GM18909 (cell line): ENCODE results near the gene KIF9.
"Not testable (repeated sequence)": the region's sequence is repeated elsewhere in the genome, so short reads cannot be mapped to it uniquely, and the experiment has no call there.

Source experiments
- ATAC-seq: cut with Tn5 transposase; IDR thresholded peaks from one replicate; pipeline ENCODE4 v1.9.1; 2021; ENCODE audit warnings: mild to moderate bottlenecking; ENCODE audit not compliant: unreplicated experiment, poor library complexity

KIF9 gene

DNA sequence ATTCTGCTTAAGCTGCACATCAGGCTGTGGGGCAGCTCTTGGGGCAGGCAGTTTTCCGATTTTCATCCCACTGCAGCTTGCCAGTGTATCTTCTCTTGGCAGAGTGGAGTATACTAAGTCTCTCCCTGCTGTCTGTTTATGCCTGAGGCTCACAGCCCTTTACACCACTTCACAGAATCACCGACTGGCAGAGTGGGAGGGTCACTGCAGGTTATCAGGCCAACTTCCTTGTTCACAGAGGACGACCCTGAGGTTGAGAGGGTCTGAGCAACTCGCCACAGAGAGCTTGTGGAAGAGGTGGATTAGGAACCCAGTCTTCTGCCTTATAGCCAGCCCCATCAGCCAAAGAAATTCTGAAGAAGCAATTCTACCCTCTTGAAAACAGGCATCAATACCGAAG lies 30.9 kb downstream of the KIF9 start:
- ATAC-seq = no peak

DNA sequence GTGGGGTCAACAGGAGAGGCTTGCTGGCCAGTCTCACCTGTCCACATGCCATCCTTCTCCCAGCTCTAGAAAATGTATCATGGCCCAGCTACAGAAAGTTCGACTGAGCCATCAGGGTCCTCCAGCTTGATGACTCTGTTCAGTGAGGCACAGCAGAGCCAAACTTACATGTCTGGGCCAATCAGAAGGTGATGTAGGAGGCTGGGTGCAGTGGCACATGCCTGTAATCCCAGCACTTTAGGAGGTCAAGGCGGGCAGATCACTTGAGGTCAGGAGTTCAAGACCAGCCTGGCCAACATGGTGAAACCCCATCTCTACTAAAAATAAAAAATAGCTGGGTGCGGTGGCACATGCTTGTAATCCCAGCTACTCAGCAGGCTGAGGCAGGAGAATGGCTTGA lies 31.5 kb downstream of the KIF9 start:
- not testable (repeated sequence) for ATAC-seq

DNA sequence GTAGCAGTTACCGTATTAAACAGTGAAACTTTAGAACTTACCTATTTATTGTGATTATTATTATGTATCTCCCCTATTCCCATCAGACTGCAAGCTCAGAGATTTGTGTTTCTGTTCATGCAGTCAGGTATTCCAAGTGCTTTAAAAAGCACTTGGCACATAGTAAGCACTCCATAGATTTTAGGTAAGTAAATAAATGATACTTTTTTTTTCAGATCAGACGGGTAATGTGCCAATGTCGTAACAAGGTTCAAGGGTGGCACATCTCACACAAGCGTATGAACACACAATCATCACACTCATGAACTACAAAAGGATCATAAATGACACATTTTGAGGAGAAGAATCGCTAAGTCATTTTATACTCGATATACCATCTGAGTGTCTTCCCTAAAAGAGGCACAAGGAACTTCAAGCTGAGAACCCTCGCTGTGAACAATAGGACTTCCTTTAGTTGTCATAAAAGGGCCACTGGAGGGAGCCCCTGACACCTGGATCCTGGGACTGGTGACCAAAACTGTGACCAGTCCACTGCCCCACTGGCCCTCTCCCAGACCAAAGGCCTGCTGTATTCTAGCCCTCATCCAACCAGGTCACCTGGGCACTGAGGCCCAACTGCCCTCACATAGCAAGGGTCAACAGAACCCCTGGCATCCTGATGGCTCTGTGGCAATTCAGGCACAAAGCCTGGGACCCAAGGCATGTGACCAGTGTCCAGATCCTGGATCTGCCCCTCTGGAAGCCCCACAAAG lies 32.1 kb downstream of the KIF9 start:
- ATAC-seq = no peak

DNA sequence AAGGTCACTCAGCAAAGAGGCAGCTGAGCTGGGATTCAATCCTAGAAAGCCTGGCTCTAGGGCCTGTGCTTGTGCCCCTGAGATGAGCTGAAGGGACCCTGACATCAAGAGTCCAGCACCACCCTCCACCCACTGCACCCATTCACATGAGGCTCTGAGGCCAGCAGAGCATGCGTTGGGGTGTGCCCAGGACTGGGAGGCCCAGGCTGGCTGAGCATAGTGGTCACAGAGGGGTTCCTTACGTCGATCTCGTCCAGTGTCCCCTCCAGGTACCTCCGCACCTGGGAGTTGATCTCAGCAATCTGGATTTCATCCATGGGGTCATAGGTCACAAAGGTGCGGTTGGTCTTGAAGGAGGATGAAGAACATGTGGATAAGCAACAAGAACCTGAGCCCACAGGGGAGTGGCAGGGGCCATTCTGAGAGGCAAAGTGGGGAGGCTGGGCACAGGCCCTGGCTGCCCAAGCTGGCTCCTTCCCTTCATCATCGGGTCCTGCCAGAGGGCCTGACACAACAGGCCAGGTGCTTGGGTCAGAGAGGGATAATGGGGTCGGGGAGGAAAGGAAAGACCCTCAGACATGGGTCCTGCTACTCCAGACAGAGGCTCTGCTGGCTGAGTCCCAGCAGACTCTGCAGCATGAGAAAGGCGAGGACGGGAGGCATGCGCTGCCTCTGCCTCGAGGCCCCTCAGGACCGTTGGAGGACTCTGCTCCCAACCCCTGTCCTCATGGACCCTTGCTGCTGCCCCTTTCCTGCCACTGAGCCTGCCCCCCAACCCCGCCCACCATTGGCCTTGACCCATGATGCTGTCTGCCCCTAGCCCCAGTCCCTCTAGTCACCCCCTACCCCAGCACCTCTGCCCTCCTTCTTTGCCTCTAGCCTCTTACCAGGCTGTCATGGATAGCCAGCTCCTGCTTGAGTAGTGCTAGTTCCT lies 35.2 kb downstream of the KIF9 start:
- ATAC-seq = no peak

DNA sequence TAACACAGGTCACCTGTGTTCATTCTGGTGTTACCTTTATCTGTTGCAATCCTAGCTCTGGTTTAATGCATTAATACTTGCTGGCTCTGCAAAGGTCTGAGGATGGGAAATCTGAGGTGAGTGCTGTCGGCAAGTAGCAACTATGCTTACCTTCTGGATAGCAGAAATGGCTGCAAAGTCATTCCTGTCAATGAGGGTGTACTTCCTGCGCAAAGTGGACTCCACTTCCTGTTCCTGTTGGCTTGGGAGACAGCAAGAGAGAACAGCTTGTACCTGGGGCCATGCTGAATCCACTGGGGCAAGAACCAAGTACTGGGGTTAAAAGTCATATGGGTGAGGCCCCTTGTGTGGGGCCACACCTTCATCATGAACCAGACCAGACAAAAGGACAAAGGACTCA lies 37.3 kb downstream of the KIF9 start:
- no peak for ATAC-seq

DNA sequence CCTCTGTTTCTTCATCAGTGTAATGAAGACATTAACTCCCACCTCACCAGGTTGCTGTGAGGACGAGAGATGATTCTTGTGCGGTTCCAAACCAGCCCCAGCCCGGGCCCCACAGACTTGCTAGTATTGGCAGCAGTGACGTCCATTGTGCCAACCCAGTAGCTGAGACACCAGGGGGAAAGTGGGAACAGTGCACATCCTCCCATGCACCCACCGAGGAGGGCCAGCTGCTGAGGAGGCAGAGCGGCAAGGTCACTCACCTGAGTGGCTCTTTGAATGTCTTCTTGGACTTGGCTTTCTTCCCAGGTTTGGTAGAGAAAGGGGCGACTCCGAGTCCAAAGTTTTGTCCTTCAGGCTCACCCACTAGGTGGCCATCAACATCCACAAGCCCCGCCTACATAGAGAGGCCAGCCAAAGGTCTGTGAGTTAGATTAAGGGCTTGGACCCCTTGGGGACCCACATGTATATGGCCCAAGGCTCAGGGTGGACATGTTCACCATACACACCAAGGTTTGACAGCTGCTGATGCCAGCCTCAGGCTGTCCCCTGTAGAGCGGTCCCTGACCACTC lies 38.0 kb downstream of the KIF9 start:
- no peak for ATAC-seq

DNA sequence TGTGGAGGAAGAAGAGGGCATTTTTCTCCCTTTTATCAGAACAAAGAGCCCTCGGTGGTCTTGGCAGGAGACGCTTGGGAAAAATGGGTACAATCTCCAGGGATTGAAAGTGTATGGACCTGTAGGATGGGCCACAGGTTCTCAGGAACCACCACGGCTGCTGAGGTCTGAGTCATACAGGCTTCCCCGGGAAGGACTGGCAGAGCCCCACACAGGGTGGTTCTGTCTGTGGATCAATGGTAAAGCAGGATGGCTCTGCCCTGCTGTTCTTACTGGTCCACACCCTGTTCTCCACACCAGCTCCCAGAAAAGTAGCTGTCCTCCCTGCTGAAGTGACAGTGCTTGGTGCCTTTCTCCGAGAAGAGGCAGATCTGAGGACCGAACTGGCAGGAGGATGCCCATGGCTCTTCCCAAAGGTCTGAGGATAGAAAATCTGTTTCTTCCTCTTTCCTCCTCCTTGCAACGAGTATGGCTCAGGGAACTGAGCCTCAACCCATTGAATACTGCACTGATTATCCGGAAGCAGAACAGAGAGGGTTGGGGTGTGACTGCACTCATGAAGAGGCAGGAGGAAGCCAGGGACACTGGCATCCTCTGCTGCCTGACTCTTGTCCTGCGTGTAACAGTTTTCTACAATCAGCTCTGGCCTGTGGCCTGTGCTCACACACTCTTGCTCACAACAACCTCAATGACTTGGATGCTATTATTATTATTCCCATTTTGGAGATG lies 39.0 kb downstream of the KIF9 start:
- ATAC-seq = no peak

DNA sequence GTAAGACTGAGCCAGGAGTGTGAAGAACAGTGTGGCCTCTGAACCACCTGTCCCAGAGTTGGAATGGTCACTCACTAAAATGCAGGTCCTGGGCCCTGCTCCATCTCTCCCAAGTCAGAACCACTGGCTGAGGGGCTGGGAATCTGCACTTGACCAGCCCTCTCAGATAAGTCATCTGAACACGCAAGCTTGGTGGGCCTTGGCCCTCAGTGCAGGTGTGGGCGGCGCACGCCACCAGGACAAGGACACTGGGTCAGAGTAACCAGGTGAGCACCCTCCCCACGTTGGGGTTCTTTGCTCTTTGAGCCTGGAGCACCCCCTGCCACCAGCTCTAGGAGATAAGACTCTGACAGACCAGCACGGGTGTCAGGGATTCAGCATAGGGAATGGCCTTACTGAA lies 42.7 kb downstream of the KIF9 start:
- ATAC-seq = no peak

DNA sequence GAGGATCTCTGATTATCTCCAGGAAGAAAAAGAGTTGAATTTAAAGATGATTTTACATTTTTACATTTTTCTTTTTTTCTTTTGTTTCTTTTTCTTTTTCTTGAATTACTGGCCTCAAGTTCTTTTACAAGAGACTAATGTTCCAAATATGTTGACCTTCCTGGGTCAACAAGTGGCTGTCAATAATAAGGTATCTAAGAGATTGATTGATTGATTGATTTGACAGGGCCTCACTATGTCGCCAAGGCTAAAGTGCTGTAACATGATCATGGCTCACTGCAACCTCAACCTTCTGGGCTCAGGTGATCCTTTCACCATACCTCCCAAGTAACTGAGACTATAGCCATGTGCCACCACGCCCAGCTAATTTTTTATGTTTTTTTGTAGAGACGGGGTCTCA lies 44.6 kb downstream of the KIF9 start:
- no peak for ATAC-seq

DNA sequence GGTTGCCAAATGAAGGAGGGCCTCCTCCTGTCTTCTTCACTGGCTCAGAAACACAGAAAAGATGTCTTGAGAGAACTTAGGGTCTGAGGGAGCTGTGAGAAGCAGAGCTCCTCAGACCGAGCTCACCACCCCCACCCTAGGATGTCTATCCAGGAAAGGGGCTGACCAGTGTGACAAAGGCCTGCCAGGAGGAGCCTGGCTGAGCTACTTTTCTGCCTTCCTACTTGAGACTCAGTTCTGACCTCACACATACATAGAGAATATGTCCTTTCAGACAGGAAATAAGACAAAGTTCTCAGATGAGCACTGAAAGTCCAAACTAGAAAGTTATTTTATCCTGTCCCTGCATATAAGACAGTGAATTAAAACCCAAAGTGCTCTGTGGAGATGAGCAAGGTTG lies 54.5 kb downstream of the KIF9 start:
- peak; percentile 44 for ATAC-seq

DNA sequence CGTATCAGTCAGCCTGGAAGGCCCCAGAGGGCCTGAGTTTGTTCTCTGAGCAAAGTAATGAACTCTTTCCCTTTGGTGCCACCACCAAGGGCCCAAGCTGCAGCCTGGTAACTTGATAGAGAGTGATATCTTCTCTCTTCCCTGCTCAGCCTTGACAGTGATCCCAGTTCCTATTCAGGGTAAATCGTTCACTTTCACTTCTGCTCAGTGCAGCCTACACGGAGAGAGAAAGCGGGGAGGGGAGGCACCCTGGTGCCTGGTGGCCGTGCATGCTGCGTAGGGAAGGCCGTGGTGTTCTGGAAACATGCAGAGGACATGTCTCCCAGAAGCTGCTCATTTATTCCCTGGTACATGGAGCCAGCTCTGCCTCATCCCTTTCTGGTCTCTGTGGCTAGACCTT lies 54.9 kb downstream of the KIF9 start:
- ATAC-seq = peak; percentile 66

DNA sequence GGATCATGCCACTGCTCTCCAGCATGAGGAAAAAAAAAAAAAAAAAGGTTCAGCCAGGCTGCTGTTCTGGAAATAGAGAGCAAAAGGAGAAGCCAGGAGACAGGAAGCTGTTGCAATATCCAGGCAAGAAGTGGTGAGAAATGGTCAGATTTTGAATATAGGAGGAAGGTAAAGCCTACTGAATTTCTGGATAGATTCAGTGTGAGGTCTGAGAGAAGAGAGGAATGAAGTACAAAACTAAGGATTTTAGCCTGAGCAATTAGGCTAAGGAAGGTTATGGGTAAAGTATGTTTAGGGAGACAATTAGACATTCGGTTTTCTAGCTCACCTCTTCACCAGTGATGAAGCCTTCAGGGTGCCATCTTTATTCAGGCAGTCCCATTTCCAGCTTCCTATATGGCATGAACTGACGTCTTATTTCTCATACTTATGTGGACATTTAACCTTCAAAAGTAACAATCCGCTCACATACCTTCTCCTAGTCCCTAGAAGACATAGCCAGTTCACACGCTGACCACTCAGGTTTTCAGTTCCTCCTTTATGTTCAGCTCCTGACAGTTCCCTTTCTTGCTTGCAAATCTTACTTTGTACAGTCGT lies 57.2 kb downstream of the KIF9 start:
- peak; percentile 69 for ATAC-seq

DNA sequence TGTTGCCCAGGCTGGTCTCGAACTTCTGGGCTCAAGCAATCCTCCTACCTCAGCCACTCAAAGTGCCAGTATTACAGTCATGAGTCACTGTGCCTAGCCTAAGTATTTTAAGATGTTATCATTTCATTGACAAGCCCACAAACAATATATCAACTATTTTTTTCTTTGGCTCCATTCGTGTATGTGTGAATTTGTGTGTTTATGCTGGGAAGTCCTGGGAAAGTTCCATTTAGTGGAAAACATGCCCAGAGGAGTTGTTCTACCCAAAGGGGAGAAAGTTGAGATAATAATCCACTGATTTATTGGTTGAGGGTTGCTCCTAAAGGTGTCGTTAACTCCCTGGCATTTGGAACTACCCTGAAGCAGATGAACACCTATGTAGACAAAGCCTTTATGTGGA lies 58.8 kb downstream of the KIF9 start:
- ATAC-seq = no peak

DNA sequence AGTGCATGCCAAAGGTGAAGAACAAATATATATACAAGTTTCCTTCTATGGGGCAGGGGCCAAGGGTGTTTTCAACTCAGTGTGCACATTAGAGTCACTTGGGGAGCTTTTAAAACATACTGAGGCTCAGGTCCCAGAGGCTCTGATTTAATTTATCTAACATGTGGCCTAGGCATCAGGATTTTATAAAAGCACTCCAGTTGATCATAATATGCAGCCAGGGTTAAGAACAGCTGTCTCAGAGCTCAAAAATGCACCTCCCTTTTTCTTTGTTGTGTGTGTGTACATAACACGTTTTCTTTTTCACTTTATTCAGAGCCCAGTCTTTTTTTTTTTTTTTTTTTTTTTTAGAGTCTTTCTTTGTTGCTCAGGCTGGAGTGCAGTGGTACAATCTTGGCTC lies 60.8 kb downstream of the KIF9 start:
- no peak for ATAC-seq

DNA sequence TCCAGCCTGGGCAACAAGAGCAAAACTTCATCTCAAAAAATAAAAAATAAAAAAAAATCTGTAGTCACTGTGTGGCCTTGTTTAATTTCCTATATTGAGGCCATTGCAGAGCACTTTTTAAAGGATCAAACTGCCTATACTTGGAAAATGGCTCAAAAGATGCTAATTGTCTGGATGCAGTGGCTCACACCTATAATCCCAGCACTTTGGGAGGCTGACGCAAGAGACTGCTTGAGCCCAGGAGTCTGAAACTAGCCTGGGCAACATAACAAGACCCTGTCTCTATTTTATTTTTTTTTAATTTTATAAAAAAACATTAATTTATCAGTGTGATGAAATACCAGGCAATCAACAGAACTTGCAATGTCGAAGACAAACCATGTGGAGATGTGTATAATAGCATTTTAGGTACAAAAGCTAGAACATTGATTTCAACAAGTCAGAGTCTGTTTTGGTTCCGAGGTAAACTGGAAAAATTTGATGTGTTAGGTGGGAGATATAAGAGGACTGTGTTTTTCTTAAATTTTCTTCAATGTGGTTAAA lies 71.7 kb downstream of the KIF9 start:
- no peak for ATAC-seq

DNA sequence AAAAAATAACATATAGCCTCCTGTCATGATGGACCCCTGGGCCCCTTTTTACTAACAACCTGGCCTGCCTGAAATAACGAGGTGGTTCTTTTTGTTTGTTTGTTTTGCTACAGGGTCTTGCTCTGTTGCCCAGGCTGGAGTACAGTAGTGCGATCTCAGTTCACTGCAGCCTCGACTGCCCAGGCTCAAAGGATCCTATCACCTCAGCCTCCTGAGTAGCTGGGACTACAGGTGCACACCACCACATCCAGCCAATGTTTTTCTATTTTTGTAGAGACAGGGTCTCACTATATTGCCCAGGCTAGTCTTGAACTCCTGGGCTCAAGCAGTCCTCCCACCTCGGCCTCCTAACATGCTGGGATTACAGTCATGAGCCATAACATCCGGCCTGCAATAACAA lies 76.6 kb downstream of the KIF9 start:
- not testable (repeated sequence) for ATAC-seq

DNA sequence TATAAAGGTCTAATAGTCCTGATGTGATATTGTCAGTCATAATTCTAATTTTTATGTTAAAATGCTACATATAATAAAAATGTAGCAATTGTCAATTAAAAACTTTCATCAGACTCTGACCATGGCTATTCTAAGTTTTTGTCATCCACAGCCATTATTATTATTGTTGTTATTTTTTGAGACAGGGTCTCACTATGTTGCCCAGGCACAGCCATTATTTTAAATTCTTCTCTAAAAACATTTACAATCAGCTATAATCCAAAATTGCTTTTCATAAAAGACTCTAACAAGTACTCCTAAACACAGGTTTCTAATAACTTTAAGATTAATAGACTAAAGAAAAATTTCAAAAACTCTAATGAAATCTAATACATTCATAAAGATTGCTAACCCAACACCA lies 77.7 kb downstream of the KIF9 start:
- no peak for ATAC-seq

DNA sequence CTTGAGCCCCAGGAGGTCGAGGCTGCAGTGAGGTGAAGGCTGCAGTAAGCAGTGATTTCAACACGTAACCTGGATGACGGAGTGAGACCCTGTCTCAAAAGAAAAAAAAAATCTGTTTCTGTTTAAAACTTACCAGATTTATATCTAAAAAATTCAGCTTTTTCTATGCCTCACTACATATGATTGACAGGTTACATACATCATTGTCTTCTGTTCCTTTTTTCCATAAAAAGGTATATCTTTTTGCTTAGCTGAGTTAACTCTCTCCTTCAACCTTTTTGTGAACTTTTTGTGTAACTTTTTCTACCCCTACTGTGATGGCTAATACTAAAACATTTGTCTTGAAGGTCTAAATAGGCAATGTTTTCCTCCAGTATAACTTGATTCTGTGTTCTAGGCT lies 80.1 kb downstream of the KIF9 start:
- ATAC-seq = no peak

DNA sequence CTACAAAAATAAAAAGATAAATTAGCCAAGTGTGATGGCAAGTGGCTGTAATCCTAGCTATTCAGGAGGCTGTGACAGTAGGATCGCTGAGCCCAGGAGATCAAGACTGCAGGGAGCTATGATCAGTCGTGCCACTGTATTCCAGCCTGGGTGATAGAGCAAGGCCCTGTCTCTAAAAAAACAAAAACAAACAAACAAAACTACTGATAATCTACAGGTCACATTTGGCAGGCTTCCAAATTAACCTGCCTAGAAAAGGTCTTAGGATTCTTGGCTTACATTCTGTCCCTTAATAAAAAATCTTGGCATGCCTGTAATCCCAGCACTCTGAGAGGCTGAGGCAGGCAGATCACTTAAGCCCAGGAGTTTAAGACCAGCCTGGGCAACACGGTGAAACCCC lies 85.3 kb downstream of the KIF9 start:
- no peak for ATAC-seq

DNA sequence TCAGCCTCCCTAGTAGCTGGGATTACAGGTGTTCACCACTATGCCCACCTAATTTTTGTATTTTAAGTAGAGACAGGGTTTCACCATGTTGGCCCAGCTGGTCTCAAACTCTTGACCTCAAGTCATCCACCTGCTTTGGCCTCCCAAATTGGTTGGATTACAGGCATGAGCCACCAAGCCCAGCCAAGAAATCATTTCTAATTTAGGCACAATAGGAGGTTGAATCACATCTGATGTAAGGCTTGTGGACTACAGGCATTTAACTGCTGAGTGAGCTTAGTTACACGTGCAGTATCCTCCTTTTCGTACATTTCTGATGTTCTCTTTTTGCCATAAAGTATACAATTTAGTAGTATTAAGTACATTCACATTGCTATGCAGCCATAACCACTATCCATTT lies 87.6 kb downstream of the KIF9 start:
- no peak for ATAC-seq
